HG03064 (cell line): ENCODE data around the gene MEN1.

Experiments
- ATAC-seq: cut with Tn5 transposase; IDR thresholded peaks from one replicate; pipeline ENCODE4 v1.9.1; 2021; ENCODE audit warnings: low read depth; ENCODE audit not compliant: unreplicated experiment

Gene MEN1

GRCh38 chr11:64803158-64803845 is 7.0 kb downstream of the MEN1 start, which contains the start of gene MAP4K2:
MAP4K2 (minus strand) TSS chr11:64803214; CDS start chr11:64803149, 65 bp downstream.
- peak; percentile 42 for ATAC-seq

GRCh38 chr11:64802370-64803157 is 7.8 kb downstream of the MEN1 start:
- ATAC-seq, result no peak

- no peak for ATAC-seq
These were observed 8.6 kb downstream of the MEN1 start for GRCh38 chr11:64801561-64802369.

GRCh38 chr11:64801158-64801464 is 9.2 kb downstream of the MEN1 start:
- ATAC-seq, result no peak

- no peak for ATAC-seq
These were observed 9.8 kb downstream of the MEN1 start for GRCh38 chr11:64800303-64801157.

- no peak for ATAC-seq
These were observed 10.6 kb downstream of the MEN1 start for GRCh38 chr11:64799623-64800302.

GRCh38 chr11:64799256-64799622 is 11.1 kb downstream of the MEN1 start:
- ATAC-seq, result no peak

GRCh38 chr11:64796757-64797541 is 13.4 kb downstream of the MEN1 start:
- no peak for ATAC-seq

GRCh38 chr11:64796047-64796756 is 14.1 kb downstream of the MEN1 start:
- no peak for ATAC-seq

- no peak for ATAC-seq
These were observed 15.8 kb downstream of the MEN1 start for GRCh38 chr11:64794526-64794925.

- no peak for ATAC-seq
These were observed 16.8 kb downstream of the MEN1 start for GRCh38 chr11:64793271-64794160.

- ATAC-seq, result no peak
These were observed 17.9 kb downstream of the MEN1 start for GRCh38 chr11:64792482-64792881.

- no peak for ATAC-seq
These were observed 18.5 kb downstream of the MEN1 start for GRCh38 chr11:64791781-64792291.

- no peak for ATAC-seq
These were observed 19.9 kb downstream of the MEN1 start for GRCh38 chr11:64790205-64791095.

- no peak for ATAC-seq
These were observed 20.8 kb downstream of the MEN1 start for GRCh38 chr11:64789331-64790204.
